Measurements from ENCODE around the gene PLEKHA1. TPM values are rescaled to one million over a fixed set of nuclear protein-coding genes. Genes with fewer than 3 reads are reported as not detected.

PLEKHA1 gene
- total RNA-seq, 1 experiment from 2014 or later, result 18.9 TPM

DNA sequence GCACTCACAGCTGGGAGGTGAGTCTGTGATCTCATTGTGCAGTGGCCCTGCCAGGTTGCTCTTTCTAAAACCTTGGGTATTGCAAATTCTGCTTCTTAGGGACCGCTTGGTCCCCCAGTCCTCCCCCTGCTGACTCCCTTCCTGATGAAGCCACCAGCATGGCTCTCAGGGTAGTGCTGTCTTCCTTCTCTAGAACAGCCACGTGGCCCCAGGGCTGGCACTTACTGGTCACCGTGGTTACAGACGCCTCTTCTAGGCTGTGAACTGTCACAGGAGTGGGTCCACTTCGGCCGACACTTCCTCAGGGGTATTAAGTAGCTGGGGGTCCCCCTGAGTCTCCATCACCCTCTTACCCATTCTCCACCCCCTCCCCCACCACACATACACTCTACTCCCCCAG is 84.2 kb downstream of the PLEKHA1 start:
- Histone ChIP-seq H3K9me3 (ENCODE audit: low read depth, low read length, poor library complexity, severe bottlenecking) (no peaks in the 10 kb centered on the region), H3K4me1 (ENCODE audit: insufficient read depth, low read length, poor library complexity, severe bottlenecking) (peaks cover 5% of the 10 kb centered on the region), H3K36me3 (ENCODE audit: insufficient read depth, low read length, poor library complexity, severe bottlenecking) (no peaks in the 10 kb centered on the region), H3K27ac (ENCODE audit: low read depth, low read length, poor library complexity, severe bottlenecking) (no peak overlapping the region), H3K27me3 (replicated peaks; ENCODE audit: insufficient read depth, low read depth, low read length, poor library complexity) (peaks cover 39% of the 10 kb centered on the region), H3K4me3 (ENCODE audit: low read depth, low read length, poor library complexity, severe bottlenecking) (no peak overlapping the region)
- no TSS peak for BruUV-seq (replicated peaks)
- intact Hi-C loops (cut with micrococcal nuclease; ENCODE audit: unreplicated experiment), result no loop called here
- no peak for DNase-seq (ENCODE audit: low spot score)
- TF ChIP-seq, protein P1, sequence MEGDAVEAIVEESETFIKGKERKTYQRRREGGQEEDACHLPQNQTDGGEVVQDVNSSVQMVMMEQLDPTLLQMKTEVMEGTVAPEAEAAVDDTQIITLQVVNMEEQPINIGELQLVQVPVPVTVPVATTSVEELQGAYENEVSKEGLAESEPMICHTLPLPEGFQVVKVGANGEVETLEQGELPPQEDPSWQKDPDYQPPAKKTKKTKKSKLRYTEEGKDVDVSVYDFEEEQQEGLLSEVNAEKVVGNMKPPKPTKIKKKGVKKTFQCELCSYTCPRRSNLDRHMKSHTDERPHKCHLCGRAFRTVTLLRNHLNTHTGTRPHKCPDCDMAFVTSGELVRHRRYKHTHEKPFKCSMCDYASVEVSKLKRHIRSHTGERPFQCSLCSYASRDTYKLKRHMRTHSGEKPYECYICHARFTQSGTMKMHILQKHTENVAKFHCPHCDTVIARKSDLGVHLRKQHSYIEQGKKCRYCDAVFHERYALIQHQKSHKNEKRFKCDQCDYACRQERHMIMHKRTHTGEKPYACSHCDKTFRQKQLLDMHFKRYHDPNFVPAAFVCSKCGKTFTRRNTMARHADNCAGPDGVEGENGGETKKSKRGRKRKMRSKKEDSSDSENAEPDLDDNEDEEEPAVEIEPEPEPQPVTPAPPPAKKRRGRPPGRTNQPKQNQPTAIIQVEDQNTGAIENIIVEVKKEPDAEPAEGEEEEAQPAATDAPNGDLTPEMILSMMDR (conservative IDR thresholded peaks at IDR 0.05; ENCODE audit: low read depth, low read length), result no peak
- no peak for TF ChIP-seq EZH2 (IDR thresholded peaks at IDR 0.05; ENCODE audit: borderline replicate concordance, low read depth, low read length, poor library complexity, severe bottlenecking)
- ChIA-PET CTCF (no interaction called here), POLR2A (ENCODE audit: low non-redundant PET) (no interaction called here)

DNA sequence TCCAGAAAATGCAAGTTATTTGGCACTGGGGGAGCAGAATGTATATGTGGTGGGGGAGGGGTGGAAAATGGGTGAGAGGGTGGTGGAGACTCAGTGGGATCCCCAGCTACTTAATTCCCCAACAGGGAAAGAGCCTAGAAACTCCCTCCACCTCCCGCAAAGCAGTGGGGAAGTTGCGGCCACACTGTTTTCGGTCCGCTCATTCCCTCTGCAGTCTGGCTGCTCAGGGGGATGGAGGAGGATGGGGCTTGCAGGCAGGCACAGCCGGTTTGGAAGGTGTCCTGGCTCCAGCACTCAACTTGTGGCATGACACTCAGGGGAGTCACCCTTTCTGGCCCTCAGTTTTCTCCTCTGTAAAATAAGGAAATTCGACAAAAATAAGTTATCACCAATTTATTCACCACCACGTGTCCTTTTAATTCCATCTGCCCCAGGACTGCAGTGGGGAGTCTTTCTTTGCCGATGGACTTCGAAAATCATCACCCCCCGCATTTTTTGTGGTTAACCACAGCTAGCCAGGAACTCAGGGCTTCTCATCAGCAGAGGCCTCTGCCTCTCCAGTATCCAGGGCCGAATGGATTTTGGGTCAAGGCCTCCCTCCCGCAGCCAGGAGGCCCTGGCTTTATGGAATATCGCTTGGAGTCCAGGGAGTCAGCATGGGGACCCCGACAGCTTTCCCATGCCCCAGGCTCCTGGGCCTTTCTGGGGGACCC is 85.2 kb downstream of the PLEKHA1 start:
- no peak for DNase-seq (ENCODE audit: low spot score)
- no peak overlapping the region for H3K4me3 ChIP-seq (ENCODE audit: low read depth, low read length, poor library complexity, severe bottlenecking)
- POLR2A ChIA-PET (ENCODE audit: low non-redundant PET), result no interaction called here
- no peak overlapping the region for H3K27ac ChIP-seq (ENCODE audit: low read depth, low read length, poor library complexity, severe bottlenecking)
- CTCF ChIA-PET, result no interaction called here
- peaks cover 49% of the 10 kb centered on the region for H3K27me3 ChIP-seq (replicated peaks; ENCODE audit: insufficient read depth, low read depth, low read length, poor library complexity)
- H3K4me1 ChIP-seq (ENCODE audit: insufficient read depth, low read length, poor library complexity, severe bottlenecking), result peaks cover 5% of the 10 kb centered on the region
- no peaks in the 10 kb centered on the region for H3K36me3 ChIP-seq (ENCODE audit: insufficient read depth, low read length, poor library complexity, severe bottlenecking)
- intact Hi-C loops (cut with micrococcal nuclease; ENCODE audit: unreplicated experiment), result no loop called here
- no peaks in the 10 kb centered on the region for H3K9me3 ChIP-seq (ENCODE audit: low read depth, low read length, poor library complexity, severe bottlenecking)
- TF ChIP-seq, protein P1 (conservative IDR thresholded peaks at IDR 0.05; ENCODE audit: low read depth, low read length), result no peak
- no peak for TF ChIP-seq EZH2 (IDR thresholded peaks at IDR 0.05; ENCODE audit: borderline replicate concordance, low read depth, low read length, poor library complexity, severe bottlenecking)
- BruUV-seq (replicated peaks), result no TSS peak

DNA sequence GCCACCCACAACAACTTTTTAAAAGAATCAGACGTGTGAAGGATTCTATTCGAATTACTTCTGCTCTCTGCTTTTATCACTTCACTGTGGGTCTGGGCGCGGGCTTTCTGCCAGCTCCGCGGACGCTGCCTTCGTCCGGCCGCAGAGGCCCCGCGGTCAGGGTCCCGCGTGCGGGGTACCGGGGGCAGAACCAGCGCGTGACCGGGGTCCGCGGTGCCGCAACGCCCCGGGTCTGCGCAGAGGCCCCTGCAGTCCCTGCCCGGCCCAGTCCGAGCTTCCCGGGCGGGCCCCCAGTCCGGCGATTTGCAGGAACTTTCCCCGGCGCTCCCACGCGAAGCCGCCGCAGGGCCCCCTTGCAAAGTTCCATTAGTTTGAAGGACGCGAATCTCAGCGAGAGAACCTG is 86.4 kb downstream of the PLEKHA1 start:
- Histone ChIP-seq H3K27ac (ENCODE audit: low read depth, low read length, poor library complexity, severe bottlenecking) (no peak overlapping the region), H3K4me1 (ENCODE audit: insufficient read depth, low read length, poor library complexity, severe bottlenecking) (peaks cover 5% of the 10 kb centered on the region), H3K36me3 (ENCODE audit: insufficient read depth, low read length, poor library complexity, severe bottlenecking) (no peaks in the 10 kb centered on the region), H3K27me3 (replicated peaks; ENCODE audit: insufficient read depth, low read depth, low read length, poor library complexity) (peaks cover 61% of the 10 kb centered on the region), H3K4me3 (ENCODE audit: low read depth, low read length, poor library complexity, severe bottlenecking) (peak overlapping the region; percentile 36), H3K9me3 (ENCODE audit: low read depth, low read length, poor library complexity, severe bottlenecking) (no peaks in the 10 kb centered on the region)
- BruUV-seq (replicated peaks), result no TSS peak
- intact Hi-C loops (cut with micrococcal nuclease; ENCODE audit: unreplicated experiment), result no loop called here
- ChIA-PET CTCF (no interaction called here), POLR2A (ENCODE audit: low non-redundant PET) (no interaction called here)
- TF ChIP-seq, protein P1 (conservative IDR thresholded peaks at IDR 0.05; ENCODE audit: low read depth, low read length), result no peak
- TF ChIP-seq EZH2 (IDR thresholded peaks at IDR 0.05; ENCODE audit: borderline replicate concordance, low read depth, low read length, poor library complexity, severe bottlenecking), result peak; percentile 75
- DNase-seq (ENCODE audit: low spot score), result no peak

Data from A673 (cell line).